Right lung (tissue), 5 donors: ENCODE data around the gene PLG. TPM values are rescaled to one million over a fixed set of nuclear protein-coding genes. Genes with fewer than 3 reads are reported as not detected.
"Not testable (repeated sequence)": the region's sequence is repeated elsewhere in the genome, so short reads cannot be mapped to it uniquely, and the experiment has no call there.

Experiments used
- DNase-seq, 2 donors: peaks; one replicate each; pipeline ENCODE4 v3.0.0-alpha.2; 2013
- polyA plus RNA-seq, 5 donors: library from polyadenylated mRNA; unstranded; fragments of 120-200 nt; gene quantifications; one replicate each; pipeline versions ENCODE4 v1.2.1 to v1.2.3, GENCODE V29; 2013; ENCODE audit warnings: inconsistent platforms in 1 of 5, low replicate concordance in 1 of 5; ENCODE audit not compliant: insufficient read length in 5 of 5, insufficient read depth in 1 of 5

Gene PLG
- polyA plus RNA-seq, 5 donors, result 5.3 to 10.4 (median 7.2) TPM

DNA sequence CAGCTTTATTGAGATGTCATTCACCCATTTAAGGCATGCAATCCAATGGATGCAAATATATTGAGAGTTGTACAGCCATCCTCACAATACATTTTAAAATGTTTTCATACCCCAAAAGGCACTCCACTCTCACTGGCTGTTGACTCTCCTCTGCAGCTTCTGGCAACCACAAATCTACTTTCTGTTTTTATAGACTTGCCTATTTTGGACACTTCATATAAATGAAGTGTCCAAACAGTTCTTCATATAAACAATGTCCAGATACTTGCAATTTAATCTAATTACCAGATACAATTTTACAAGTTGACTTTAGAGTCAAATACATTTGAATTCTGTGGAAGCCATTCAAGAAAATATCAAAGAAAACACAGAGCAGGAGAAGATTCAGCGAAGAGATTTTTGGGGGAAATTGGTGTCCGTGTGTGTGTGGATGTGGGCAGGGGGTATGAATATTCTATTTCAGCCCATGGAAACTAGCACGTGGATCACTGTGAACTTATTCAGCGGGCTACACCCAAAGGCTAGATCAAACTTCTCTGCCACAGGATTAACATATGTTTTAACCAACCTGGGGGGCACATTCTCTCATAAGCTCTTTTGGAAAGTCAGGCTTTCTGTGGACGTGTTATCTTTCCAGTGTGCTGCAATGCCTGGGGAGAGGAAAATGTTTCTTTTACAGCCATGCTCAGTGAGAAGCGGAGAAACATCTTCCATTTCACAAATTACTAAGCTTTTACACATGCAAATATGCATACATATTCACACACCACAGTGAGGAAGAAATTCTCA is 73.9 kb downstream of the PLG start:
- DNase-seq, result peak; percentile 49 to 52

DNA sequence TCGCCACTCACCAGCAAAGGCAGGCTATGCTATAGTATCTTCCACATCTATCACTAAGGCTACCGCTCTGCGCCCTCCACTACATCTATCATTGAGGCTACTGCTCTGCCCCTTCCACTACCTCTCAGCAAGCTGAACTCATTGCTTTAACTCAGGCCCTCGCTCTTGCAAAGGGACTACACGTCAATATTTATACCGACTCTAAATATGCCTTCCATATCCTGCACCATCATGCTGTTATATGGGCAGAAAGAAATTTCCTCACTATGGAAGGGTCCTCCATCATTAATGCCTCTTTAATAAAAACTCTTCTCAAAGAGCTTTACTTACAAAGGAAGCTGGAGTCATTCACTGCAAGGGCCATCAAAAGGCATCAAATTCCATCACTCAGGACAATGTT is 77.1 kb downstream of the PLG start:
- DNase-seq, result not testable (repeated sequence)

DNA sequence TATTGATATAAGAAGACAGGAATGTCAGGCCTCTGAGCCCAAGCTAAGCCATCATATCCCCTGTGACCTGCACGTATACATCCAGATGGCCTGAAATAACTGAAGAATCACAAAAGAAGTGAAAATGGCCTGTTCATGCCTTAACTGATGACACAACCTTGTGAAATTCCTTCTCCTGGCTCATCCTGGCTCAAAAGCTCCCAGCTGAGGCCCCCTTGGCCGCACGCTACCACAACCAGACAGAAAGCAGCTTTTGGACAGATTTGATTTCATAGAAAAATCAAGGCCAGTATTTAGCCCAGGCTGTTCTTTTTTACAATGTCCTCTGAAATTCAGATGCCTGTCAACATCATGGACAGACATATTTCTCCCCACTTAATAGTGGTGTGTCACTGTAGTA is 78.6 kb downstream of the PLG start:
- not testable (repeated sequence) for DNase-seq

DNA sequence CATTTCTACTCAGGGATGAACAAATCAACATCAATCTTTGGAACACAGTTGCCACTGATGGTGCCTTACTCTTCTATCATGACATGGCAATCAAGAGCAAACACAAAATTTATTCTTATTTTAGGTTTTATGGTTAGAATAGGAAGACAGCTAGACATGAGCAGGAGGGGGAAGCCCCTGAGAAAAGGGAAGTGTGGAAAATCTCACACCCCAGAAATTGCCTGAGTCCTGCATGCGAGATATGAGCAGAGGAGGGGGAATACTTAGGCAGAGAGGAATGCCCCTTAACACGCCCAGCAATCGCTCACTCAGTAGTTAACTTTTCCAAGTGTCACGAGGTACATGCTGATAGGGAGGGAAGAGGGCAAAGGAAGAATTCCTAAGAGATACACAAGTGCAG is 79.3 kb downstream of the PLG start:
- DNase-seq, result no peak

DNA sequence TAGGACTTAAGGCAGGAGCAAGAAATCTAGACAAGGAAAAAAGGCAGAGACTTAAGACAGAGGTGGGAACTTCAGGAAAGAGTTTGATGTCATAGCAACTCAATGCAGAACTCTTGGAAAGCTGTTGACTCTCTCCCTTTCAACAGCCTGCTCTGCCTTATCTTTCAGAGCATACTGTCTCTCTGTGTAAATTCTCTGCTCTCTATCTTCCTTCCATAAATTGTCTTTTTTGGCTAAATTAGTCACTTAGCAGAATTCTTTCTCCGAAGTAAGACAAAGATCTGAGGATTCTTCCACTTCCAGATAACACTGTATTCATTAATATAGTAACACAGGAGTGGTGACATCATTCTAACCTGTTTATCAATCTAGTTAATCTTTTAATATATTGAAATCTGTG is 80.2 kb downstream of the PLG start:
- DNase-seq, result no peak

DNA sequence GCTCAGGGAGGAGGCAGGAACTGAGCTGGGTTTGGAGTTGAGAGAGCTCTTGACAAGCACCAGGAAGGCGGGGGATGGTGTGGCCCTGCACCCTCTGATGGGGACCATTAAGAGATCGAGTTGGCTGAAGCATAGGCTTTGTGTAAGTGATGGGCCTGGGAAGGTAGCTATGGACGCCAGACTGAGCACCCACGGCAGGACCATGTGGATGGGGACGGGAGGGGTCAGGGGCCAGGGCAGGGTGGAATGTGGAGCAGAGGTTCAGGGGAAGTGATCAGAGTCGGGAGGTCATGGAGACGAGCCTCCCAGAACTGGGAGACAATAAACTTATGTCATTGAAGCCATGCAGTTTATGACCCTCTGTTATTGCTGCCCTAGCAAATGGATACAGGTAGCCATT is 81.7 kb downstream of the PLG start:
- no peak for DNase-seq

DNA sequence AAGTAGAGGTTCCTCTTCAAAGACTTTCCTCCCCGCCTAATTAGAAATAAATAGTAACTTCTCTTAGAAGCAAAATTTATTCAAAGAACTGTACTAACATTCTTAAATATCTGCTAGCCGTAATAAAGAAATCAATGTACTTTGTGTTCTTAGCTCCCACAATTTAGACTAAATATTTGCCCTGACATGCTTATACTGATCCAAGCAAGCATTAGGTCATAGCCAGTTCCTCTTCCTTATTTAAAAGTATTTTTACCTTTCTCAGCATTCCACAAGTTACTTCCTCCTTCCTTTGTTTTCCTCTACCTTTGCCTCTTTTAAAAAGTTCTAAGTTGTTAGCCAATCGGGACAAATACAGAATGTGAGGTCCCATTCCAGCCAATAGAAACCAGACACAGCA is 86.1 kb downstream of the PLG start:
- not testable (repeated sequence) for DNase-seq

DNA sequence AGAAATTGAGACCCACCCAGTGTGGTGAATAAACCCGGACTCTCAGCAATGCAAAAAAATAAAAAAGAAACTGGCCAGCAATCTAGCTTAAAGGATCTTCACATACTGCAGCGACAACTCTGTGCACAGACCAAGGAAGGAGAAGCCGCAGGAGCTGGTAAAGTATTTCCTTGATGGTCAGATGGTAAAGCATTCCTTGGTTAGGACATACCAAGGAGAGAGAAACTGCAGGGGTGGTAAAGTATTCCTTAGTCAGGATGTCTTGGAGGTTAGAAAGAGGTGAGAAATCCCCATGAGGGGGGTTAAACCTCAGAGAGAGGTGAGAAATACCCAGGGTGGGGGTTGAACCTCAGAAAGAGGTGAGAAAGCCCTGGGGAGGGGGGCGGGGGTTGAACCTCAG is 86.8 kb downstream of the PLG start:
- DNase-seq, result no peak

DNA sequence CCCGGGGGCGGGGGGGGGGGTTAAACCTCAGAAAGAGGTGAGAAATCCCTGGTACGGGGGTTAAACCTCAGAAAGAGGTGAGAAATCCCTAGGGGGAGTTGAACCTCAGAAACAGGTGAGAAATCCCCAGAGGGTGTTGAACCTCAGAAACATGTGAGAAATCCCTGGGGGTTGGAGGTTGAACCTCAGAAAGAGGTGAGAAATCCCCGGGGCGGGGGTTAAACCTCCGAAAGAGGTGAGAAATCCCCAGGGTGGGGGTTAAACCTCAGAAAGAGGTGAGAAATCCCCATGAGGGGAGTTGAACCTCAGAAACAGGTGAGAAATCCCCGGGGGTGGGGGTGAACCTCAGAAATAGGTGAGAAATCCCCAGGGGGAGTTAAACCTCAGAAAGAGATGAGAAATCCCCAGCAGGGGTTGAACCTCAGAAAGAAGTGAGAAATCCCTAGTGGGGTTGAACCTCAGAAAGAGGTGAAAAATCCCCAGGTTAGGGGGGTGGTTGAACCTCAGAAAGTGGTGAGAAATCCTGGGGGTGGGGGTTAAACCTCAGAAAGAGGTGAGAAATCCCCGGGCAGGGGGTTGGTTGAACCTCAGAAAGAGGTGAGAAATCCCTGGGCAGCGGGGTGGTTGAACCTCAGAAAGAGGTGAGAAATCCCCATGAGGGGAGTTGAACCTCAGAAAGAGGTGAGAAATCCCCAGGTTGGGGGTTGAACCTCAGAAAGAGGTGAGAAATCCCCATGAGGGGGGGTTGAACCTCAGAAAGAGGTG is 87.4 kb downstream of the PLG start:
- DNase-seq, result no peak

DNA sequence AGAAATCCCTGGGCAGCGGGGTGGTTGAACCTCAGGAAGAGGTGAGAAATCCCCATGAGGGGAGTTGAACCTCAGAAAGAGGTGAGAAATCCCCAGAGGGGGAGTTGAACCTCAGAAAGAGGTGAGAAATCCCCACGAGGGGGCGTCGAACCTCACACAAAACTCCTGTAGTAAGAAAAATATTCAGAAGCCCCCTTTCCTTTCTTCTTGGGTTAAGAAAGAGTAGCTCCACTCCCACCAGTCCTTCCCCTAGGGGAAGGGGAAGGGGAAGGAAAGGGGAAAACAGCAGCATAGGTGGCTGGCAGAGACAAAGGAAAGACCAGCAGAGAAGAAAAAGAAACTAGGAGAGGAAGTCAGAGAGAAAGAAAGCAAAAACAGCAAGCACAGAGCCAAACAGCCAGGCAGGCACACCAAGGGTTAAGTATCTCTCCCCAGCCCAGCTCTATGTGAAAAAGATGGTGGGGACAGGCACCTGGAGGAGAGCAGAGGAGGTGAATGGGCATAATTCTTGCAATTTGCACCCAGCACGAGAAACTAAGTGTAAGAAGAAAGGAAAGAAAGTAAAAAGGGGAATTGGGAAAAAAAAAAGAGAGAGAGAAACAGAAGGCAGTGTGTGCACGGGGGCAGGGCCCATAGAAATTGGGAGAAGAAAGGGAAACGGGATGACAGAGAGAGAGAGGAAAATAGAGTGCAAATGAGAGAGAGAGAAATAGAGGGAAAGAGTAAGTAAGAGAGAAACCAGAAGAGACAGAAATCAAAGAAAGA is 88.2 kb downstream of the PLG start:
- no peak for DNase-seq

DNA sequence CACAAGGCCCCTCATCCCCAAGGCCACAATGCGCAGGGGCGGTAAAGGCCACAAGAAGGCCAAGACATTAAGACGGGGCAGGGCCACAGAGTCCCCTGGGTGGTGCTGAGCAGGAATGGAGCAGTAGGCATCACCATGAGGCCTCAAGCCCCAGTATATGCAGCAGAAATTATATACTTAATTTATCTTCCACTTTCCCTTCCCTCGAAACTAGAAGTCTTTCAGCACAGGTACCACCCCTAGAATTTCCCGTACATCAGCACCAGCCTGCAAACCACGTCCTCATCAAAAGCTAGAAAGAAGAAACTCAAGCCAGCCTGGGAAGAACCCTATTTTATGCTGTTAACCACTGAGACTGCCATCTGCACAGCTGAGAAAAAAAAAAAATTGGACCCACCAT is 89.4 kb downstream of the PLG start:
- no peak for DNase-seq

DNA sequence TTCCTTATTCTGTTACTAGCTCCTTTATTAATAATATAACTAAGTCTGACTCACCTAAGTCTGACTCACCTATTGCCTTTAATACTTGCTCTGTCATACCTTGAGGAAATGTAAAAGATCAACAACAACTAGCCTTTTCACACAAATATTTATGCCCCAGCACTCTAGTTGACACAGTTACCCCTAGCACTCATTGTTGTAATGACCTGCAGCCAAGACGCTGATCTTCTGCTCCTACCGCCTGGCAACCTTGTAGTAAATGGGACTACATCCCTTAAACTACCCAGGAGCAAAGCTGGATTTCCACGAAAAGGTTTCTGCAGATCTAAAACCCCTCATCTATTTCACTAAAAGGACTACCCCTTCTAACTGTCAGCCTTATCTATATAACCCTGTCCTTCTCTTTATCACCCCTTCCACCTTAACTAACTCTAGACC is 90.0 kb downstream of the PLG start:
- no peak for DNase-seq

DNA sequence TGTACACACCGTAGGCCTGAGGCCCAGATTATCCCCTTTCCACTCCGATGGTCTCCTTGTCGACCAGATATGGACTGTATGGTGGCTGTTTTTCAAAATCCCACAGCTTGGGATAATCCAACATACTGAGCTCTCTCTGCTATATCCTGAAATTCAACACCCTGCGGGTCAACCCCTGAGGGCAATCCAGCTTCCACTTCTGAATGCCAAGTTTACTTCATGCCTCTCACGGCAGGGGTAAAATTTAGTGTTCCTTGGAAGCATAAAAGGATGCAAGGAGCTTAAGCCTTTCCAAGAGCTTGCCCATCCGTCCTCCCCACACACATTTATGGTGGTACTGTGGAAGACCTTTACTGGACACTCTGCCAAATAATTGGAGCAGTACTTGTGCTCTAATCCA is 90.7 kb downstream of the PLG start:
- DNase-seq, result no peak

DNA sequence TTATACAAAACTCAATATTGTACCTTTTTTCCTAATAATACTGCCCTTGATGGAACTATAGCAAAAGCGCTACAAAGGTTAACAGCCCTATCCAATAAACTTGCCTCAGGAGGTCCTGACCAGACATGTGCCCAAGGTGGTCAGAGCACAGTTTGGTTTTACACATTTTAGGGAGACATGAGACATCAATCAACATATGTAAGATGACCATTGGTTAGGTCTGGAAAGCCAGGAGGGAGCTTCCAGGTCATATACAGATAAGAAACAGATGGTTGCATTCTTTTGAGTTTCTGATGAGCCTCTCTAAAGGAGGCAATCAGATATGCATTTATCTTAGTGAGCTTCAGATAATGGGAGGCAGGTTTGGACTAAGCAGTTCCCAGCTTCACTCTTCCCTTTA is 91.6 kb downstream of the PLG start:
- no peak for DNase-seq

DNA sequence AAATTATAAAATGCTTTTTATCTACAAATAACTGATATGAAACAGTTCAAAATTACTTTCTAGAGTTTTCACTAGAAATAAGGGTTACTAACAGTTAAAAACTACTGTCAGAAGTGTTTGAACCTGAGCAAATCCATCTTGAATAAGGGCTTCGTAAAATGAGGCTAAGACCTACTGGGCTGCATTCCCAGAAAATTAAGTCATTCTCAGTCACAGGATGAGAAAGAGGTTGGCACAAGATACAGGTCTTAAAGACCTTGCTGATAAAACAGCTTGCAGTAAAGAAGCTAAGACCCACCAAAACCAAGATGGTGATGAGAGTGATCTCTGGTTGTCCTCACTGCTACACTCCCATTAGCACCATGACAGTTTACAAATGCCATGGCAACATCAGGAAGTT is 93.7 kb downstream of the PLG start:
- DNase-seq, result no peak

DNA sequence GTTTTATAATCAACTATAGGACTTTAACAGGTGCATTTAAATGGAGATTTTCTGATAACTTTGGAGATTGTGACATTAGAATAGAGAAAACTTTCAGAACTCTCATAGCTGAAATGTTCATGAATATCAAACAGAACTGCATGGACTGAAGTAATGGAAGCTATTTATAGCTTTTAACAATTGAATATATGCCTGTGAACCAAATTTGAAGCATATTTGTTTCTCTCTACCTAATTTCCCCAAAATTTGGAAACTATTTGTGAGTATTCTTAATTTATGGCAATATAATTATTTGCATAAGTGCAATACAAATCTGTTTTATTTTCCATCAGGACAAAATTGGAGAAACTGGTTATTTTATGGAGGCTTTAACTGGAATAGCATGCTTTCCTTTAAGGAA is 96.6 kb downstream of the PLG start:
- DNase-seq, result no peak

DNA sequence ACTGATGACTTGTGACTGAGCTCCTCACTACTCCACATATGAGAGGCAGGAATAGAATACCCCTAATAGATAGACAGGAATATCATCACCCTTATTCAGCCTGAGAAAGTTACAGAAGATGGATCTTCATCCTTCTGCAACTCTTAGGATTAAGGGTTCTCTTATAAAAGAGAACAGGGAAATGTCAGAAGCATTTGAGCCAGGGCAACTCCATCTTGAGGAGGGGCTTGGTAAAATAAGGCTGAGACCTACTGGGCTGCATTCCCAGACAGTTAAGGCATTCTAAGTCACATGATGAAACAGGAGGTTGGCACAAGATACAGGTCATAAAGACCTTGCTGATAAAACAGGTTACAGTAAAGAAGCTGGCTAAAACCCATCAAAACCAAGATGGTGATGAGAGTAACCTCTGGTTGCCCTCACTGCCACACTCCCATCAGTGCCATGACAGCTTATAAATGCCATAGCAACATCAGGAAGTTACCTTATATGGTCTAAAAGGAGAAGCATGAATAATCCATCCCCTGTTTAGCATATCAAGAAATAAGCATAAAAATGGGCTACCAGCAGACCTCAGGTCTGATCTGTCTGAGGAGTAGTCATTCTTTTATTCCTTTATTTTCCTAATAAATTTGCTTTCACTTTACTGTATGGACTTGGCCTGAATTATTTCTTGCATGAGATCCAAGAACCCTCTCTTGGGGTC is 97.9 kb downstream of the PLG start:
- DNase-seq, result no peak

DNA sequence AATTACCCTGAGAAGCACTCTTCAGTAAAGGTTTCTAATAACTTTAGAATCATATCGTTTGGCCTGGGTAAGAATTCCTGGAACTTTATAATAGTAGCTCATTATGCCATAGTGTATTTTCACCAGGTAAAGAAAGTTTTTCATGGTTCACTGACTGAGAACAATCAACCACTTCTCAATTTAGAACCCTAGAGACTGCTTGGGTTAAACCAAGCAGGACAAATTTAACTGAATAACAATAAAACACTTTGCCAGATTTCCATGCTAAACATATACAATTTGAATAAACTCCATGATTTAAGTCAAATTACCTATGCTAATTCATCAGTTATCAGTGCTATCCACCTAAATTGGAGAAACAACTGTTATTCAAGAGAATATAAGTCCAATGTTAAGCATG is 99.4 kb downstream of the PLG start:
- DNase-seq, result no peak

DNA sequence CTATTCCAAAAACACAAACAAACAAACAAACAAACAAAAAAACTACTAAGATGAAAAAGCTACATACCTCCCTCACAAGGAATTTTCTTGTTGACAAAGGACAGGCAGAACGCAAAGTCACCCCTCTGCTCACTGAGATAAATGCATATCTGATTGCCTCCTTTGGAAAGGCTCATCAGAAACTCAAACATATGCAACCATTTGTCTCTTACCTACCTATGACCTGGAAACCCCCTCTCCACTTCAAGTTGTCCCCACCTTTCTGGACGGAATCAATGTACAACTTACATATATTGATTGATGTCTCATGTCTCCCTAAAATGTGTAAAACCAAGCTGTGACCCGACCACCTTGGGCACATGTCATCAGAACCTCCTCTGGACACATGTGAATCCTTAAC is 100.0 kb downstream of the PLG start:
- not testable (repeated sequence) for DNase-seq
